ENCODE measurements around the gene CTRB1.

GRCh38 chr16:75262800-75263127, 44.0 kb downstream of the CTRB1 start:
- TF ChIP-seq CTCF (IDR thresholded peaks at IDR 0.05) (no peak), POLR2A (IDR thresholded peaks at IDR 0.05) (no peak)

Measured in thyroid gland (tissue), 4 donors.